ENCODE data around the gene LPIN1. TPM values are rescaled to one million over a fixed set of nuclear protein-coding genes. Genes with fewer than 3 reads are reported as not detected.
A peak's percentile ranks its signal among the peaks of the same experiment; 100 is the strongest.

Gene LPIN1
- total and polyA plus RNA-seq, 2 of the 13 experiments (the other 11 are each of a cell fraction or from before 2014, with no cell fraction given): 9.7 to 19.4 TPM

DNA sequence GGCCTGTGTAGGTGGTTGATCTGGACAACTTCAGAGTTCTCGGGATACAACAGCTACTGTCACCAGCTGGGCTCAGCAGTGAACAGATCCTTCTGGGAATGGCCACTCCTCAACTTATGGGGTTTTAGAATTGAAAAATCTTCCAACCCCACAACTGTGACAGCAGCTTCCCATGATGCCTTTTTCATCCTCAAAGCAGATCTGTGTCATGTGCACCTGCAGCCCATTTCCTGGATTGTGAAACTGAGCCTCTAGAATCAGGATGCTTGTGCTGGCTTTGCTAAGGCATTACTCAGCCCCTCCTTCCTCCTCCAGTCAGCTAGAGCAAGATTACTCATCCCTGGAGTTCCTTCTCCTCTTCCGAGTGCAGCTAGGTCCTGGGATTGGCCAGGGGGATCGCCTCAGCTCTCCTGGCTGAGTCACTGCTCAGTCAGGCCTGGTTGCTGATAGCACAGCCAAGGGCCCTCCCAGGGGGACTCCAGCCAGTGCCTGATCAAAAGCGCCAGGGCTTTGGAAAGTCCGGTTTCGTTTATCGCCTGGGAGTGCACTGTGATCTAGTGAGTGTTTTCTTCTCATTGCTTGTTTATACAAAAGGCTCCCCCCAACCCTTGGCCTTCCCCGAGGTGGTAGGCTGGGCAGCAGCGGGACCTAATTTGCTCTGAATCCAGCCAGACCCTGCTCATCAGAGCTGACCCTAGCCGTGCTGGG is 2.4 kb upstream of the LPIN1 start (continued):
- TF ChIP-seq, protein P1, sequence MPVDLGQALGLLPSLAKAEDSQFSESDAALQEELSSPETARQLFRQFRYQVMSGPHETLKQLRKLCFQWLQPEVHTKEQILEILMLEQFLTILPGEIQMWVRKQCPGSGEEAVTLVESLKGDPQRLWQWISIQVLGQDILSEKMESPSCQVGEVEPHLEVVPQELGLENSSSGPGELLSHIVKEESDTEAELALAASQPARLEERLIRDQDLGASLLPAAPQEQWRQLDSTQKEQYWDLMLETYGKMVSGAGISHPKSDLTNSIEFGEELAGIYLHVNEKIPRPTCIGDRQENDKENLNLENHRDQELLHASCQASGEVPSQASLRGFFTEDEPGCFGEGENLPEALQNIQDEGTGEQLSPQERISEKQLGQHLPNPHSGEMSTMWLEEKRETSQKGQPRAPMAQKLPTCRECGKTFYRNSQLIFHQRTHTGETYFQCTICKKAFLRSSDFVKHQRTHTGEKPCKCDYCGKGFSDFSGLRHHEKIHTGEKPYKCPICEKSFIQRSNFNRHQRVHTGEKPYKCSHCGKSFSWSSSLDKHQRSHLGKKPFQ (CRISPR knock-in tag; IDR thresholded peaks at IDR 0.05; ENCODE audit: insufficient replicate concordance): no peak
- peak; percentile 20 for TF ChIP-seq DMAP1 (CRISPR knock-in tag; IDR thresholded peaks at IDR 0.05)
- no peak for TF ChIP-seq POLR2G (IDR thresholded peaks at IDR 0.05; ENCODE audit: low read depth, low read length)
- no peak for TF ChIP-seq CENPT (CRISPR knock-in tag; IDR thresholded peaks at IDR 0.05; ENCODE audit: low read depth)
- TF ChIP-seq BHLHE40 (IDR thresholded peaks at IDR 0.05; ENCODE audit: low read length): peak; percentile 54; the same call in 1 of the 2 replicates
- 0 out of 2 replicates have a peak, but pooled peaks have one; percentile 25 for TF ChIP-seq ZNF777 (CRISPR knock-in tag; IDR thresholded peaks at IDR 0.05)
- no peak for TF ChIP-seq FOXP1 (IDR thresholded peaks at IDR 0.05)
- TF ChIP-seq FOXP1 (CRISPR knock-in tag; IDR thresholded peaks at IDR 0.05): peak; percentile 62
- no peak for TF ChIP-seq ZNF446 (CRISPR knock-in tag; IDR thresholded peaks at IDR 0.05)
- TF ChIP-seq ZNF367 (CRISPR knock-in tag; IDR thresholded peaks at IDR 0.05; ENCODE audit: borderline replicate concordance): no peak
- peak; percentile 63 for TF ChIP-seq PHF8 (CRISPR knock-in tag; IDR thresholded peaks at IDR 0.05)
- TF ChIP-seq ZNF775 (CRISPR knock-in tag; IDR thresholded peaks at IDR 0.05; ENCODE audit: borderline replicate concordance): no peak
- peak; percentile 86 for TF ChIP-seq PHF21A (CRISPR knock-in tag; IDR thresholded peaks at IDR 0.05)
- no peak for TF ChIP-seq TOE1 (CRISPR knock-in tag; IDR thresholded peaks at IDR 0.05)
- TF ChIP-seq KDM5A (IDR thresholded peaks at IDR 0.05; ENCODE audit: borderline replicate concordance, low read length): peak; percentile 17; the same call in 1 of the 2 replicates
- TF ChIP-seq, protein P2, sequence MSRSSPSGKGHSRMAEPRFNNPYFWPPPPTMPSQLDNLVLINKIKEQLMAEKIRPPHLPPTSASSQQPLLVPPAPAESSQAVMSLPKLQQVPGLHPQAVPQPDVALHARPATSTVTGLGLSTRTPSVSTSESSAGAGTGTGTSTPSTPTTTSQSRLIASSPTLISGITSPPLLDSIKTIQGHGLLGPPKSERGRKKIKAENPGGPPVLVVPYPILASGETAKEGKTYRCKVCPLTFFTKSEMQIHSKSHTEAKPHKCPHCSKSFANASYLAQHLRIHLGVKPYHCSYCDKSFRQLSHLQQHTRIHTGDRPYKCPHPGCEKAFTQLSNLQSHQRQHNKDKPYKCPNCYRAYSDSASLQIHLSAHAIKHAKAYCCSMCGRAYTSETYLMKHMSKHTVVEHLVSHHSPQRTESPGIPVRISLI (CRISPR knock-in tag; IDR thresholded peaks at IDR 0.05; ENCODE audit: borderline replicate concordance): peak; percentile 40; the same call in 1 of the 2 replicates
- no peak for TF ChIP-seq ZNF644 (CRISPR knock-in tag; IDR thresholded peaks at IDR 0.05; ENCODE audit: low read depth)
- TF ChIP-seq ZNF547 (CRISPR knock-in tag; IDR thresholded peaks at IDR 0.05): peak; percentile 36; the same call in 1 of the 2 replicates
- TF ChIP-seq, protein P3, sequence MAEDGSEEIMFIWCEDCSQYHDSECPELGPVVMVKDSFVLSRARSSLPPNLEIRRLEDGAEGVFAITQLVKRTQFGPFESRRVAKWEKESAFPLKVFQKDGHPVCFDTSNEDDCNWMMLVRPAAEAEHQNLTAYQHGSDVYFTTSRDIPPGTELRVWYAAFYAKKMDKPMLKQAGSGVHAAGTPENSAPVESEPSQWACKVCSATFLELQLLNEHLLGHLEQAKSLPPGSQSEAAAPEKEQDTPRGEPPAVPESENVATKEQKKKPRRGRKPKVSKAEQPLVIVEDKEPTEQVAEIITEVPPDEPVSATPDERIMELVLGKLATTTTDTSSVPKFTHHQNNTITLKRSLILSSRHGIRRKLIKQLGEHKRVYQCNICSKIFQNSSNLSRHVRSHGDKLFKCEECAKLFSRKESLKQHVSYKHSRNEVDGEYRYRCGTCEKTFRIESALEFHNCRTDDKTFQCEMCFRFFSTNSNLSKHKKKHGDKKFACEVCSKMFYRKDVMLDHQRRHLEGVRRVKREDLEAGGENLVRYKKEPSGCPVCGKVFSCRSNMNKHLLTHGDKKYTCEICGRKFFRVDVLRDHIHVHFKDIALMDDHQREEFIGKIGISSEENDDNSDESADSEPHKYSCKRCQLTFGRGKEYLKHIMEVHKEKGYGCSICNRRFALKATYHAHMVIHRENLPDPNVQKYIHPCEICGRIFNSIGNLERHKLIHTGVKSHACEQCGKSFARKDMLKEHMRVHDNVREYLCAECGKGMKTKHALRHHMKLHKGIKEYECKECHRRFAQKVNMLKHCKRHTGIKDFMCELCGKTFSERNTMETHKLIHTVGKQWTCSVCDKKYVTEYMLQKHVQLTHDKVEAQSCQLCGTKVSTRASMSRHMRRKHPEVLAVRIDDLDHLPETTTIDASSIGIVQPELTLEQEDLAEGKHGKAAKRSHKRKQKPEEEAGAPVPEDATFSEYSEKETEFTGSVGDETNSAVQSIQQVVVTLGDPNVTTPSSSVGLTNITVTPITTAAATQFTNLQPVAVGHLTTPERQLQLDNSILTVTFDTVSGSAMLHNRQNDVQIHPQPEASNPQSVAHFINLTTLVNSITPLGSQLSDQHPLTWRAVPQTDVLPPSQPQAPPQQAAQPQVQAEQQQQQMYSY (CRISPR knock-in tag; IDR thresholded peaks at IDR 0.05): peak; percentile 55; the same call in 1 of the 2 replicates
- TF ChIP-seq NR3C1 (CRISPR knock-in tag; IDR thresholded peaks at IDR 0.05): no peak
- peak; percentile 35; the same call in 1 of the 2 replicates for TF ChIP-seq ZNF33B (CRISPR knock-in tag; IDR thresholded peaks at IDR 0.05)
- no peak for TF ChIP-seq BRD4 (CRISPR knock-in tag; IDR thresholded peaks at IDR 0.05)
- TF ChIP-seq SRY (CRISPR knock-in tag; IDR thresholded peaks at IDR 0.05): 0 out of 2 replicates have a peak, but pooled peaks have one; percentile 57
